ENCODE results near the gene JPH4.

DNA sequence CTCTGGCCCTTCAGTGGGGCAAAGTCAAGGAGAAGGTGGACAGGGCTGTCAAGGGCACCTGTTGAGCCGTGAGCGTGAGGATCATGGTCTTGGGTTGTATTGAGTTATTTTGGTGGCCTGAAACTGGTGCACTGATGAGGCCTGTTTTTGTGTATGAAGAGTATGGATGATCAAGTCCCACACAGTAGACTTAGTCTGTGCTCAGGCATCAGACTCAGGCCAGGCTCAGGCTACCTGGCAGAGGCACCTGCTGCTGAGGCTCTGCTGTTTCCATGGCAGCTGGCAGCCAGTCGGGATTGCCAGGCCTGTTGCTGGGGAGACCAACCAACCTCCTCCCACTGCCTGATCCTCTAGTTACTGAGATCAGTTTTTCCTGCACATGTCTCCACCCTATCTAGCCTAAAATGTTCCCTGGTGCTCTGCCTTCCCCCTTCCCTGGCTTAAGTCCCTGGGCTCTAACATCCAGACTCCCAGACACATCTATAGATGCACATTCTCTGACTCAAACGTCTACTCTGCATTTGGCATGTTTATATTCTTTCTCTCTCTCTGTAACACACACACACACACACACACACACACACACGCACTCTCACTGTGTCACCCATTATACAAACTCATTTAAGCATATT, 5.1 kb downstream of the JPH4 start:
- TF ChIP-seq, protein P1, sequence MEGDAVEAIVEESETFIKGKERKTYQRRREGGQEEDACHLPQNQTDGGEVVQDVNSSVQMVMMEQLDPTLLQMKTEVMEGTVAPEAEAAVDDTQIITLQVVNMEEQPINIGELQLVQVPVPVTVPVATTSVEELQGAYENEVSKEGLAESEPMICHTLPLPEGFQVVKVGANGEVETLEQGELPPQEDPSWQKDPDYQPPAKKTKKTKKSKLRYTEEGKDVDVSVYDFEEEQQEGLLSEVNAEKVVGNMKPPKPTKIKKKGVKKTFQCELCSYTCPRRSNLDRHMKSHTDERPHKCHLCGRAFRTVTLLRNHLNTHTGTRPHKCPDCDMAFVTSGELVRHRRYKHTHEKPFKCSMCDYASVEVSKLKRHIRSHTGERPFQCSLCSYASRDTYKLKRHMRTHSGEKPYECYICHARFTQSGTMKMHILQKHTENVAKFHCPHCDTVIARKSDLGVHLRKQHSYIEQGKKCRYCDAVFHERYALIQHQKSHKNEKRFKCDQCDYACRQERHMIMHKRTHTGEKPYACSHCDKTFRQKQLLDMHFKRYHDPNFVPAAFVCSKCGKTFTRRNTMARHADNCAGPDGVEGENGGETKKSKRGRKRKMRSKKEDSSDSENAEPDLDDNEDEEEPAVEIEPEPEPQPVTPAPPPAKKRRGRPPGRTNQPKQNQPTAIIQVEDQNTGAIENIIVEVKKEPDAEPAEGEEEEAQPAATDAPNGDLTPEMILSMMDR (IDR thresholded peaks at IDR 0.05; ENCODE audit: low read depth, low read length), result no peak
- no peak for TF ChIP-seq POLR2A (IDR thresholded peaks at IDR 0.05; ENCODE audit: extremely low read depth, insufficient read length)
